GM12872 (cell line): ENCODE measurements around the gene PCGF1.

Experiments used
- CTCF ChIP-seq: IDR thresholded peaks from 3 replicates; pipeline ENCODE4 v1.5.1; 2011; ENCODE audit warnings: low read depth, mild to moderate bottlenecking, low read length, moderate library complexity; ENCODE audit not compliant: insufficient read depth

The PCGF1 gene

GRCh38 chr2:74512744-74513604 lies 5.5 kb upstream of the PCGF1 start:
- TF ChIP-seq CTCF = no peak

- no peak for TF ChIP-seq CTCF
These were observed 3.9 kb upstream of the PCGF1 start for GRCh38 chr2:74511104-74511989.

- TF ChIP-seq CTCF = no peak
These were observed 2.8 kb upstream of the PCGF1 start for GRCh38 chr2:74510272-74510671.

- no peak for TF ChIP-seq CTCF
These were observed 528 bp upstream of the PCGF1 start for GRCh38 chr2:74507926-74508520.

GRCh38 chr2:74505448-74506246 lies 1.8 kb downstream of the PCGF1 start:
- TF ChIP-seq CTCF = no peak

GRCh38 chr2:74504591-74504990 lies 2.9 kb downstream of the PCGF1 start:
- TF ChIP-seq CTCF = no peak
